ENCODE data around the gene TREML1. TPM values are rescaled to one million over a fixed set of nuclear protein-coding genes. Genes with fewer than 3 reads are reported as not detected.
"Not testable (repeated sequence)": the region's sequence is repeated elsewhere in the genome, so short reads cannot be mapped to it uniquely, and the experiment has no call there.

The TREML1 gene
- total and polyA plus RNA-seq, 4 donors: 1.2 to 2.2 (median 1.2) TPM

DNA sequence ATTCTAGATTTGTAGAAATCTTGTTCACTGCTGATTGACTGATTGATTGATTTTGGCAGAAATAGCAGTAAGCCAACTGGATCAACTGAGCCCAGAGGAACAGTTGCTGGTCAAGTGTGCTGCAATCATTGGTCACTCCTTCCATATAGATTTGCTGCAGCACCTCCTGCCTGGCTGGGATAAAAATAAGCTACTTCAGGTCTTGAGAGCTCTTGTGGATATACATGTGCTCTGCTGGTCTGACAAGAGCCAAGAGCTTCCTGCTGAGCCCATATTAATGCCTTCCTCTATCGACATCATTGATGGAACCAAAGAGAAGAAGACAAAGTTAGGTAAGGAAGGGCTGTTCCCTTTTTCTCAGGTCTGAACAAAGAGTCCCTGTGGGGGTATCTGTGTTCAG is 31.2 kb downstream of the TREML1 start:
- no peak overlapping the region for H3K9ac ChIP-seq (ENCODE audit: insufficient read depth in 1 of 2, low read length in 2 of 2)
- TF ChIP-seq, protein P1, sequence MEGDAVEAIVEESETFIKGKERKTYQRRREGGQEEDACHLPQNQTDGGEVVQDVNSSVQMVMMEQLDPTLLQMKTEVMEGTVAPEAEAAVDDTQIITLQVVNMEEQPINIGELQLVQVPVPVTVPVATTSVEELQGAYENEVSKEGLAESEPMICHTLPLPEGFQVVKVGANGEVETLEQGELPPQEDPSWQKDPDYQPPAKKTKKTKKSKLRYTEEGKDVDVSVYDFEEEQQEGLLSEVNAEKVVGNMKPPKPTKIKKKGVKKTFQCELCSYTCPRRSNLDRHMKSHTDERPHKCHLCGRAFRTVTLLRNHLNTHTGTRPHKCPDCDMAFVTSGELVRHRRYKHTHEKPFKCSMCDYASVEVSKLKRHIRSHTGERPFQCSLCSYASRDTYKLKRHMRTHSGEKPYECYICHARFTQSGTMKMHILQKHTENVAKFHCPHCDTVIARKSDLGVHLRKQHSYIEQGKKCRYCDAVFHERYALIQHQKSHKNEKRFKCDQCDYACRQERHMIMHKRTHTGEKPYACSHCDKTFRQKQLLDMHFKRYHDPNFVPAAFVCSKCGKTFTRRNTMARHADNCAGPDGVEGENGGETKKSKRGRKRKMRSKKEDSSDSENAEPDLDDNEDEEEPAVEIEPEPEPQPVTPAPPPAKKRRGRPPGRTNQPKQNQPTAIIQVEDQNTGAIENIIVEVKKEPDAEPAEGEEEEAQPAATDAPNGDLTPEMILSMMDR (IDR thresholded peaks at IDR 0.05; ENCODE audit: control extremely low read depth, extremely low read depth): no peak
- no peak overlapping the region for H3K27ac ChIP-seq (ENCODE audit: low read depth in 1 of 2, low read length in 1 of 2)
- H3K9me3 ChIP-seq (ENCODE audit: control insufficient read depth in 4 of 4, insufficient read depth in 3 of 4, low read length in 3 of 4): no peaks in the 10 kb centered on the region
- ATAC-seq (ENCODE audit: insufficient read depth, low FRiP score) (no peak), DNase-seq (peak in 1 of 3 donors; percentile 21)
- no peak overlapping the region for H3K4me3 ChIP-seq
- no peaks in the 10 kb centered on the region for H3K27me3 ChIP-seq (ENCODE audit: control insufficient read depth in 3 of 3, insufficient read depth in 3 of 3, low read length in 2 of 3)
- peaks cover 0 to 5% (median 0%) of the 10 kb centered on the region in 4 donors for H3K36me3 ChIP-seq (ENCODE audit: control insufficient read depth in 4 of 4, insufficient read depth in 4 of 4, low read length in 4 of 4)
- WGBS, 2 donors: 71 to 85% methylated on average over 1 of the region's 1 CpG
- H3K4me1 ChIP-seq (ENCODE audit: control insufficient read depth in 5 of 5, insufficient read depth in 5 of 5, low read length in 5 of 5): no peaks in the 10 kb centered on the region

DNA sequence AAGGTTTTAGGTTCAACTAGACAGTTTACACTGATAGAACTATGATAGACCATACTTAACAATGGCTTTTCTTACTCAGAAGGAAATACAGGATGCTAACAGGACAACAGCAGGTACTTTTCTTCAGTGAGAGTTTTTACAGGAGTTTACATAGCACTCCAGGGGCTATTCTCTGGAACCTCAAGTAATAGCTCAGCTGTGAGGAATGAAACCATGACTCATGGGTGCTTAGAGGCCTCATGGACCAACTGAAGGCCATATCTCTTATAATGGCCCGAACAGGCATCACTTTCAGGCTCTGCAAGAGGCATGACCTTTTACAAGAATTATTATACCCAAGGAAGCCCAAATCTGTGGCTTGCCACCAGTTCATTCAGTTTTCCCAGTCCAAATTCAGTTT is 31.8 kb downstream of the TREML1 start:
- no peak for DNase-seq
- no peak overlapping the region for H3K27ac ChIP-seq (ENCODE audit: low read depth in 1 of 2, low read length in 1 of 2)
- H3K27me3 ChIP-seq (ENCODE audit: control insufficient read depth in 3 of 3, insufficient read depth in 3 of 3, low read length in 2 of 3): no peaks in the 10 kb centered on the region
- H3K4me3 ChIP-seq: no peak overlapping the region
- peak; percentile 68 for ATAC-seq (ENCODE audit: insufficient read depth, low FRiP score)
- WGBS, 2 donors: 72 to 90% methylated on average over 1 of the region's 1 CpG
- TF ChIP-seq, protein P1 (IDR thresholded peaks at IDR 0.05; ENCODE audit: control extremely low read depth, extremely low read depth): no peak
- no peaks in the 10 kb centered on the region for H3K9me3 ChIP-seq (ENCODE audit: control insufficient read depth in 4 of 4, insufficient read depth in 3 of 4, low read length in 3 of 4)
- H3K4me1 ChIP-seq (ENCODE audit: control insufficient read depth in 5 of 5, insufficient read depth in 5 of 5, low read length in 5 of 5): no peaks in the 10 kb centered on the region
- no peak overlapping the region for H3K9ac ChIP-seq (ENCODE audit: insufficient read depth in 1 of 2, low read length in 2 of 2)
- peaks cover 0 to 5% (median 0%) of the 10 kb centered on the region in 4 donors for H3K36me3 ChIP-seq (ENCODE audit: control insufficient read depth in 4 of 4, insufficient read depth in 4 of 4, low read length in 4 of 4)

DNA sequence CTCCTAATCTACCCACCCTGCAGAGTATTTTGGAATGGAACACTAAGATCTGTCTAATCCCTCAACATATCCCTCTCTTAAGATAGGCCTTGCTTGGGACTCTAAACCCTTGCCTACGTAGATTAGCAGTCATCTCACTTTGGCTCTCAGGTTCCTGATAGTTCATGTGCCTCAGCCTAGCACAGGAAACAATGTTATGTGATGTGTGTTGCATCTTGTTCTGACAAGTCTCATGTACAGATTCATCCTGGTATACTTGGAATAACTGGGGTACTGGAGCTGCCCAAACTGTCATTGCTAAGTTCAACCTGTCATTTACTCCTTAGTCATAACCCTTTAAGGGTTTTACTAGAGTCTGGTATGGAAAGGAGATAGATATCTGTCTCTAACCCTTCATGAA is 34.1 kb downstream of the TREML1 start:
- Histone ChIP-seq H3K4me1 (ENCODE audit: control insufficient read depth in 5 of 5, insufficient read depth in 5 of 5, low read length in 5 of 5) (no peaks in the 10 kb centered on the region), H3K4me3 (no peak overlapping the region), H3K27ac (ENCODE audit: low read depth in 1 of 2, low read length in 1 of 2) (no peak overlapping the region), H3K27me3 (ENCODE audit: control insufficient read depth in 3 of 3, insufficient read depth in 3 of 3, low read length in 2 of 3) (no peaks in the 10 kb centered on the region), H3K9ac (ENCODE audit: insufficient read depth in 1 of 2, low read length in 2 of 2) (no peak overlapping the region), H3K9me3 (ENCODE audit: control insufficient read depth in 4 of 4, insufficient read depth in 3 of 4, low read length in 3 of 4) (no peaks in the 10 kb centered on the region), H3K36me3 (ENCODE audit: control insufficient read depth in 4 of 4, insufficient read depth in 4 of 4, low read length in 4 of 4) (peaks cover 0 to 5% (median 0%) of the 10 kb centered on the region in 4 donors)
- DNase-seq: no peak
- ATAC-seq (ENCODE audit: insufficient read depth, low FRiP score): no peak
- WGBS, 2 donors: 97 to 99% methylated on average over 1 of the region's 1 CpG
- TF ChIP-seq, protein P1 (IDR thresholded peaks at IDR 0.05; ENCODE audit: control extremely low read depth, extremely low read depth): no peak

DNA sequence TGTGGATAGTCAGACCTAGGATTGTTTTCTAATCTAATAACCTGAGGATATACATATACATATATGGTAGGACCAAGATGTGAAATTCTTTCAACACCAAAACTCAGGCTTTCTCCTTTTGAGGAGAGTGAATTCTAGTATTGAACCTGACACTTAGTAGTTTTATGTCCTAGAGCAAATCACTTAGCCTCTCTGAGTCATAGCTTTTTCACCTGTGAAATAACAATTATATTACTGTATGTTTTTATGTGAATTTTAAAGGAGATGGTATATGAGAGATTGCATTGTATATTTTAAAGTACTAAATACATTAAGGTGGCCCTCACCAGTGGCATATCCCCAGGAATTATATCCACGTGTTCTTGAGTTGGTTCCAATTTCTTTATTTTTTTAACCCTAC is 34.6 kb downstream of the TREML1 start:
- WGBS, 2 donors: 40 to 67% methylated on average over 1 of the region's 1 CpG
- DNase-seq: no peak

DNA sequence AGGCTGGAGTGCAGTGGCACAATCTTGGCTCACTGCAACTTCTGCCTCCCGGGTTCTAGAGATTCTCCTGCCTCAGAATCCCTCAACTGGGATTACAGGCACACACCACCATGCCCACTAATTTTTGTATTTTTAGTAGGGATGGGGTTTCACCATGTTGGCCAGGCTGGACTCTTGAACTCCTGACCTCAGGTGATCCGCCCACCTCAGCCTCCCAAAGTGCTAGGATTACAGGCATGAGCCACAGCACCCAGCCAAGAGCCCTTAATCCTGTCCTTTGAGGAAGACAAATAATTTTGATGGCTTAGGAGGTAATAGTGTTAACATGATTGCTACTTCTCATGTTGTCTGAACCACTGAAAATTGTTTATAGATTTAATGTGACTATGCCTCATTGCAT is 39.1 kb downstream of the TREML1 start:
- not testable (repeated sequence) for DNase-seq; H3K4me1 ChIP-seq (ENCODE audit: control insufficient read depth in 5 of 5, insufficient read depth in 5 of 5, low read length in 5 of 5); H3K4me3 ChIP-seq; ATAC-seq (ENCODE audit: insufficient read depth, low FRiP score); H3K27ac ChIP-seq (ENCODE audit: low read depth in 1 of 2, low read length in 1 of 2); H3K27me3 ChIP-seq (ENCODE audit: control insufficient read depth in 3 of 3, insufficient read depth in 3 of 3, low read length in 2 of 3); H3K9ac ChIP-seq (ENCODE audit: insufficient read depth in 1 of 2, low read length in 2 of 2); H3K9me3 ChIP-seq (ENCODE audit: control insufficient read depth in 4 of 4, insufficient read depth in 3 of 4, low read length in 3 of 4); H3K36me3 ChIP-seq (ENCODE audit: control insufficient read depth in 4 of 4, insufficient read depth in 4 of 4, low read length in 4 of 4)
- 87 to 97% methylated on average over 2 of the region's 2 CpGs for WGBS, 2 donors

More for the DNA sequence above, 34.6 kb downstream of the TREML1 start:
- Histone ChIP-seq H3K4me3 (no peak overlapping the region), H3K9me3 (ENCODE audit: control insufficient read depth in 4 of 4, insufficient read depth in 3 of 4, low read length in 3 of 4) (no peaks in the 10 kb centered on the region), H3K4me1 (ENCODE audit: control insufficient read depth in 5 of 5, insufficient read depth in 5 of 5, low read length in 5 of 5) (no peaks in the 10 kb centered on the region), H3K36me3 (ENCODE audit: control insufficient read depth in 4 of 4, insufficient read depth in 4 of 4, low read length in 4 of 4) (peaks cover 0 to 5% (median 0%) of the 10 kb centered on the region in 4 donors), H3K27ac (ENCODE audit: low read depth in 1 of 2, low read length in 1 of 2) (no peak overlapping the region), H3K9ac (ENCODE audit: insufficient read depth in 1 of 2, low read length in 2 of 2) (no peak overlapping the region), H3K27me3 (ENCODE audit: control insufficient read depth in 3 of 3, insufficient read depth in 3 of 3, low read length in 2 of 3) (no peaks in the 10 kb centered on the region)
- TF ChIP-seq, protein P1 (IDR thresholded peaks at IDR 0.05; ENCODE audit: control extremely low read depth, extremely low read depth): no peak
- ATAC-seq (ENCODE audit: insufficient read depth, low FRiP score): no peak

Measured in lung (tissue), 12 donors.